ENCODE results near the gene ENC1.

Gene ENC1

GRCh38 chr5:74598731-74599130, 41.8 kb downstream of the ENC1 start:
- Histone ChIP-seq H3K4me2 (ENCODE audit: low read depth, low read length, poor library complexity, severe bottlenecking) (no peak overlapping the region), H3K36me3 (ENCODE audit: low read length) (no peaks in the 10 kb centered on the region), H4K20me1 (ENCODE audit: low read depth, low read length) (no peaks in the 10 kb centered on the region), H2AFZ (ENCODE audit: low read depth, low read length, severe bottlenecking) (no peak overlapping the region), H3K9me3 (ENCODE audit: insufficient read depth, low read length) (no peaks in the 10 kb centered on the region), H3F3A (ENCODE audit: insufficient read depth) (no peaks in the 10 kb centered on the region), H3K9ac (ENCODE audit: low read length) (no peak overlapping the region), H3K27me3 (ENCODE audit: low read length) (no peaks in the 10 kb centered on the region), H3K4me3 (ENCODE audit: insufficient read depth, low read length, poor library complexity, severe bottlenecking) (no peak overlapping the region), H3K79me2 (ENCODE audit: insufficient read depth, low read length) (no peaks in the 10 kb centered on the region), H3K27ac (ENCODE audit: low read depth, low read length) (no peak overlapping the region), H3K9me2 (replicated peaks; ENCODE audit: insufficient read depth, low read length) (no peaks in the 10 kb centered on the region)
- TF ChIP-seq CTCF (IDR thresholded peaks at IDR 0.05; ENCODE audit: insufficient read depth, low read length, poor library complexity, severe bottlenecking) (no peak), EZH2phosphoT487 (conservative IDR thresholded peaks at IDR 0.05; ENCODE audit: low read length) (no peak)

GRCh38 chr5:74596927-74597326, 43.6 kb downstream of the ENC1 start:
- Histone ChIP-seq H2AFZ (ENCODE audit: low read depth, low read length, severe bottlenecking) (no peak overlapping the region), H3K79me2 (ENCODE audit: insufficient read depth, low read length) (no peaks in the 10 kb centered on the region), H3K9me2 (replicated peaks; ENCODE audit: insufficient read depth, low read length) (no peaks in the 10 kb centered on the region), H4K20me1 (ENCODE audit: low read depth, low read length) (no peaks in the 10 kb centered on the region), H3K27me3 (ENCODE audit: low read length) (no peaks in the 10 kb centered on the region), H3K9me3 (ENCODE audit: insufficient read depth, low read length) (no peaks in the 10 kb centered on the region), H3K9ac (ENCODE audit: low read length) (no peak overlapping the region), H3F3A (ENCODE audit: insufficient read depth) (no peaks in the 10 kb centered on the region), H3K27ac (ENCODE audit: low read depth, low read length) (no peak overlapping the region), H3K4me3 (ENCODE audit: insufficient read depth, low read length, poor library complexity, severe bottlenecking) (no peak overlapping the region), H3K4me2 (ENCODE audit: low read depth, low read length, poor library complexity, severe bottlenecking) (no peak overlapping the region), H3K36me3 (ENCODE audit: low read length) (no peaks in the 10 kb centered on the region)
- TF ChIP-seq CTCF (IDR thresholded peaks at IDR 0.05; ENCODE audit: insufficient read depth, low read length, poor library complexity, severe bottlenecking): no peak
- TF ChIP-seq EZH2phosphoT487 (conservative IDR thresholded peaks at IDR 0.05; ENCODE audit: low read length): no peak

GRCh38 chr5:74595143-74595925, 45.2 kb downstream of the ENC1 start:
- H4K20me1 ChIP-seq (ENCODE audit: low read depth, low read length): no peaks in the 10 kb centered on the region
- no peak overlapping the region for H3K27ac ChIP-seq (ENCODE audit: low read depth, low read length)
- TF ChIP-seq CTCF (IDR thresholded peaks at IDR 0.05; ENCODE audit: insufficient read depth, low read length, poor library complexity, severe bottlenecking) (no peak), EZH2phosphoT487 (conservative IDR thresholded peaks at IDR 0.05; ENCODE audit: low read length) (no peak)
- no peak overlapping the region for H3K4me2 ChIP-seq (ENCODE audit: low read depth, low read length, poor library complexity, severe bottlenecking)
- no peaks in the 10 kb centered on the region for H3K9me3 ChIP-seq (ENCODE audit: insufficient read depth, low read length)
- H3K36me3 ChIP-seq (ENCODE audit: low read length): no peaks in the 10 kb centered on the region
- no peaks in the 10 kb centered on the region for H3K9me2 ChIP-seq (replicated peaks; ENCODE audit: insufficient read depth, low read length)
- H3F3A ChIP-seq (ENCODE audit: insufficient read depth): no peaks in the 10 kb centered on the region
- H3K4me3 ChIP-seq (ENCODE audit: insufficient read depth, low read length, poor library complexity, severe bottlenecking): no peak overlapping the region
- no peaks in the 10 kb centered on the region for H3K27me3 ChIP-seq (ENCODE audit: low read length)
- H2AFZ ChIP-seq (ENCODE audit: low read depth, low read length, severe bottlenecking): no peak overlapping the region
- no peaks in the 10 kb centered on the region for H3K79me2 ChIP-seq (ENCODE audit: insufficient read depth, low read length)
- no peak overlapping the region for H3K9ac ChIP-seq (ENCODE audit: low read length)
